Measurements from ENCODE around the gene KRT75. TPM values are rescaled to one million over a fixed set of nuclear protein-coding genes. Genes with fewer than 3 reads are reported as not detected.

KRT75 gene
- total and polyA plus RNA-seq, 12 donors: not detected

DNA sequence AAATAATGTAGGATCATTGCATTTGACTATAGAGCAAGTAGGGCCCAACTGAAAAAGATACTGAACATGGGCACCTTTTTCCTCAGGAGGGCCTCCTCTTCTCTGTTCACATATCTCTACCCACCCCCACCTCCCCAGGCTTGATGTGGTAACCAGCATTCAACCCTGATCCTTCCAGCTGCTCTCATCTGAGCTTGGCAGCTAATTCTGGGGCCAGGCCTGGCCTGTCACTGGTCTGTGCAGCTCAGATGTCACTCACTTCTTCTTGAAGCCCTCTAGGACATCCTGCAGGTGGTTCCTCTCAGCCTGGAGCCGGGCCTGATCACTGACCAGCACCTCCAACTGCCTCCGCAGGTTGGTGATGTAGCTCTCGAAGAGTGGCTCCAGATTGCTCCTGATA, 50.8 kb downstream of the KRT75 start:
- WGBS, 2 donors: 89 to 91% methylated on average over 3 of the region's 3 CpGs

DNA sequence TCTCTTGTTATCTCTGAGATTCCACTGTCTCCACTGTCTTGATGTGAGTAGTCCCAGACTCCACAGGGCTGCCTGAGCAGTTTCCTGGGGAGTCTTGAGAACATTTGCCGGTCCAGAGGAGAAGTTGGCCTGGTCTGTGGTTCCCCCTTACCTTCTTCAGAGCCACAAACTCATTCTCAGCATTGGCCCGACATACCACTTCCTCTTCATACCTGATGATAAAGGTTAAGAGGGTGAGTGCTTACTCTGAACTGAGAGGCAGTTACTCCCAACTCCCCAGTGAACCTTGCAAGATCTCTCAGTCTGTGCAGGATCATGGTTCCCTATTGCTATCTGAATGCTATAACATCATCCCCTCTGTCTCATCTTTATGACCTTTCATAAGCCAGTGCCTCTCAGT, 51.3 kb downstream of the KRT75 start:
- ATAC-seq (no peak), DNase-seq (no peak)
- H3K27ac ChIP-seq: no peak overlapping the region
- H3K36me3 ChIP-seq: no peaks in the 10 kb centered on the region
- peaks cover 0 to 22% (median 4%) of the 10 kb centered on the region in 7 donors for H3K27me3 ChIP-seq
- no peaks in the 10 kb centered on the region for H3K9me3 ChIP-seq
- 72 to 76% methylated on average over 2 of the region's 2 CpGs for WGBS, 2 donors
- H3K4me3 ChIP-seq: no peak overlapping the region
- no peaks in the 10 kb centered on the region for H3K4me1 ChIP-seq
- TF ChIP-seq, protein P1, sequence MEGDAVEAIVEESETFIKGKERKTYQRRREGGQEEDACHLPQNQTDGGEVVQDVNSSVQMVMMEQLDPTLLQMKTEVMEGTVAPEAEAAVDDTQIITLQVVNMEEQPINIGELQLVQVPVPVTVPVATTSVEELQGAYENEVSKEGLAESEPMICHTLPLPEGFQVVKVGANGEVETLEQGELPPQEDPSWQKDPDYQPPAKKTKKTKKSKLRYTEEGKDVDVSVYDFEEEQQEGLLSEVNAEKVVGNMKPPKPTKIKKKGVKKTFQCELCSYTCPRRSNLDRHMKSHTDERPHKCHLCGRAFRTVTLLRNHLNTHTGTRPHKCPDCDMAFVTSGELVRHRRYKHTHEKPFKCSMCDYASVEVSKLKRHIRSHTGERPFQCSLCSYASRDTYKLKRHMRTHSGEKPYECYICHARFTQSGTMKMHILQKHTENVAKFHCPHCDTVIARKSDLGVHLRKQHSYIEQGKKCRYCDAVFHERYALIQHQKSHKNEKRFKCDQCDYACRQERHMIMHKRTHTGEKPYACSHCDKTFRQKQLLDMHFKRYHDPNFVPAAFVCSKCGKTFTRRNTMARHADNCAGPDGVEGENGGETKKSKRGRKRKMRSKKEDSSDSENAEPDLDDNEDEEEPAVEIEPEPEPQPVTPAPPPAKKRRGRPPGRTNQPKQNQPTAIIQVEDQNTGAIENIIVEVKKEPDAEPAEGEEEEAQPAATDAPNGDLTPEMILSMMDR (IDR thresholded peaks at IDR 0.05): no peak
- intact Hi-C loops (cut with DNase I): loop anchor here in 2 of 10 donors (1.0 to 10.0 kb wide), 2 partner anchors 29 to 112 kb away; partner anchors contain the start of gene KRT6A (in 1 of the 2)

More for the DNA sequence above, 50.8 kb downstream of the KRT75 start:
- no peak for DNase-seq
- intact Hi-C loops (cut with DNase I): loop anchor here in 2 of 10 donors (1.0 to 10.0 kb wide), 2 partner anchors 29 to 111 kb away; partner anchors contain the start of gene KRT6A (in 1 of the 2)
- Histone ChIP-seq H3K9me3 (no peaks in the 10 kb centered on the region), H3K4me1 (no peaks in the 10 kb centered on the region), H3K4me3 (no peak overlapping the region), H3K27me3 (peaks cover 0 to 23% (median 0%) of the 10 kb centered on the region in 7 donors), H3K27ac (no peak overlapping the region), H3K36me3 (no peaks in the 10 kb centered on the region)
- no peak for ATAC-seq
- TF ChIP-seq, protein P1 (IDR thresholded peaks at IDR 0.05): no peak

DNA sequence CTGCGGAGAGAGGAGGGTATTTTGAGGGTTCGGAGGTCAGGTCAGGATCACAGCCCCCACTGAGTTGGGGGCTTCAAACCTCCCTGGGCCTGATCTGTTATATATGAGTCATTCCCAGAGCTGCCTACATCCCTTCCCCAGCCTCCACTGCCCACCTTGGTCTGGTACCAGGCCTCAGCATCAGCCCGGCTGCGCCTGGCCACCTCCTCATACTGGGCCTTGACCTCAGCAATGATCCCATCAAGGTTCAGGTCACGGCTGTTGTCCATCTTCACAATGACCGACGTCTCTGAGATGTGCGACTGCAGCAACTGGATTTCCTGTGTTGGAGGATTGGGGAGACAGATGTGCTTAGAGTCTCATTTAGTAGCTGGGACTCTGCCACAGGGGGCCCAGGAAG, 53.0 kb downstream of the KRT75 start:
- no peak for DNase-seq
- H3K9me3 ChIP-seq: no peaks in the 10 kb centered on the region
- TF ChIP-seq, protein P1 (IDR thresholded peaks at IDR 0.05): no peak
- H3K36me3 ChIP-seq: no peaks in the 10 kb centered on the region
- peaks cover 0 to 23% (median 7%) of the 10 kb centered on the region in 7 donors for H3K27me3 ChIP-seq
- no peak overlapping the region for H3K4me3 ChIP-seq
- ATAC-seq: no peak
- H3K4me1 ChIP-seq: no peaks in the 10 kb centered on the region
- intact Hi-C loops (cut with DNase I): loop anchor here in 1 of 10 donors (10.0 kb wide), 1 partner anchor 114 kb away; the partner anchor contains the start of gene KRT6A
- WGBS, 2 donors: 86 to 88% methylated on average over 8 of the region's 8 CpGs
- no peak overlapping the region for H3K27ac ChIP-seq

DNA sequence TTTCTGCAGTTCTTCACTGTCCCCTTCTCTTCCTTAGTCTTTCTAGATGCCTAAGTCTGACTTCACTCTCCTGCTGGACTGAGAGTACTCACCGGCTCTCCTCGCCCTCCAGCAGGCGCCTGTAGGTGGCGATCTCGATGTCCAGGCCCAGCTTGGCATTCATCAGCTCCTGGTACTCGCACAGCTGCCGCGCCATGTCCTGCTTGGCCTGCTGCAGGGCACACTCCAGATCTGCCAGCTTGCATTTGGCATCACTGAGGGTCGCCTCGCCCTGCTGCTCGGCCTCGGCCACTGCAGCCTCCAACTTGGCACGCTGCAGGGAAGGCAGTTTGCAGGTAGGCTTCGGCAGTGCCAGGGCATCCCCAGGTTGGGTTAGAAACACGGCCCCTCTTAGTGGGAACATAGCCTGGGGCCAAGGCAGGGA, 53.9 kb downstream of the KRT75 start:
- H3K9me3 ChIP-seq: no peaks in the 10 kb centered on the region
- peak in 4 of 8 donors; percentile 28 to 59 (median 48) for ATAC-seq
- TF ChIP-seq, protein P1 (IDR thresholded peaks at IDR 0.05): peak in 8 of 9 donors; percentile 13 to 56 (median 47)
- H3K27me3 ChIP-seq: peaks cover 0 to 23% (median 7%) of the 10 kb centered on the region in 7 donors
- 56 to 57% methylated on average over 15 of the region's 15 CpGs for WGBS, 2 donors
- peak in 1 of 2 donors; percentile 37 for DNase-seq
- intact Hi-C loops (cut with DNase I): loop anchor here in 1 of 10 donors (10.0 kb wide), 1 partner anchor 115 kb away; the partner anchor contains the start of gene KRT6A
- H3K36me3 ChIP-seq: no peaks in the 10 kb centered on the region
- no peaks in the 10 kb centered on the region for H3K4me1 ChIP-seq
- no peak overlapping the region for H3K27ac ChIP-seq
- H3K4me3 ChIP-seq: no peak overlapping the region
